Fibroblast of lung (primary cell): ENCODE data around the gene TDRD7. TPM values are rescaled to one million over a fixed set of nuclear protein-coding genes. Genes with fewer than 3 reads are reported as not detected.

Experiments used
- DNase-seq, 2 donors: peaks; one replicate each; pipeline versions ENCODE4 v3.0.0 to v3.0.0-alpha.2; 2010; ENCODE audit warnings: low read depth in 2 of 2
- H2AFZ ChIP-seq: 2 replicates; pipeline ENCODE4 v1.5.1; 2012; ENCODE audit warnings: low read length, control low read depth, inconsistent platforms
- H3K27ac ChIP-seq: 2 replicates; pipeline ENCODE4 v1.5.1; 2011; ENCODE audit warnings: low read length, control low read depth; ENCODE audit not compliant: insufficient read depth
- H3K27me3 ChIP-seq: 2 replicates; pipeline ENCODE4 v1.5.1; 2011; ENCODE audit warnings: mild to moderate bottlenecking, low read length; ENCODE audit not compliant: control insufficient read depth, insufficient read depth
- H3K36me3 ChIP-seq: 2 replicates; pipeline ENCODE4 v1.5.1; 2011; ENCODE audit warnings: low read length; ENCODE audit not compliant: control insufficient read depth, insufficient read depth
- H3K4me1 ChIP-seq: 2 replicates; pipeline ENCODE4 v1.5.1; 2011; ENCODE audit warnings: low read length; ENCODE audit not compliant: control insufficient read depth, insufficient read depth; ENCODE audit errors: extremely low read depth
- H3K4me2 ChIP-seq: 2 replicates; pipeline ENCODE4 v1.5.1; 2011; ENCODE audit warnings: low read length, control low read depth; ENCODE audit not compliant: insufficient read depth; ENCODE audit errors: extremely low read depth
- H3K4me3 ChIP-seq, 4 experiments: fragments of 200-600 bp in 1 of 4; sonication (generic) in 1 of 4; replicated peaks in 1 of 4; 2 replicates each; pipeline ENCODE4 v1.5.1; 2011 to 2016; ENCODE audit warnings: low read length in 4 of 4, low read depth in 3 of 4, mild to moderate bottlenecking in 3 of 4, control low read depth in 2 of 4, inconsistent platforms in 1 of 4, mixed read lengths in 1 of 4; ENCODE audit not compliant: insufficient read depth in 1 of 4; ENCODE audit errors: control extremely low read depth in 1 of 4
- H3K79me2 ChIP-seq: 2 replicates; pipeline ENCODE4 v1.5.1; 2012; ENCODE audit warnings: mild to moderate bottlenecking, low read length, inconsistent platforms; ENCODE audit not compliant: control insufficient read depth, insufficient read depth
- H3K9ac ChIP-seq: 2 replicates; pipeline ENCODE4 v1.5.1; 2011; ENCODE audit warnings: mild to moderate bottlenecking, low read length, control low read depth; ENCODE audit not compliant: insufficient read depth
- H3K9me3 ChIP-seq: 2 replicates; pipeline ENCODE4 v1.5.1; 2012; ENCODE audit warnings: low read depth, low read length; ENCODE audit not compliant: control insufficient read depth, insufficient read depth
- H4K20me1 ChIP-seq: 2 replicates; pipeline ENCODE4 v1.5.1; 2011; ENCODE audit warnings: low read length; ENCODE audit not compliant: control insufficient read depth, insufficient read depth; ENCODE audit errors: extremely low read depth
- EZH2 ChIP-seq: IDR thresholded peaks from 2 replicates; pipeline ENCODE4 v1.5.1; 2012; ENCODE audit warnings: low read length, control low read depth, mild to moderate bottlenecking; ENCODE audit errors: missing control alignments
- polyA minus RNA-seq: library from RNA; depleted of rRNA, polyadenylated mRNA; stranded (reverse); fragments of >200 nt; gene quantifications from 2 replicates; pipeline ENCODE4 v1.2.3, GENCODE V29; 2011; ENCODE audit warnings: low replicate concordance
- polyA plus RNA-seq, 2 donors: library from polyadenylated mRNA; depleted of rRNA in 1 of 2; stranded (reverse) in 1 of 2; unstranded in 1 of 2; fragments of >200 nt; gene quantifications; 2 replicates each; pipeline ENCODE4 v1.2.1, GENCODE V29; 2011 to 2012; ENCODE audit warnings: missing spikeins in 1 of 2
- total RNA-seq: library from RNA; depleted of rRNA; stranded (reverse); fragments of >200 nt; gene quantifications from 2 replicates; pipeline ENCODE4 v1.2.1, GENCODE V29; 2014
- TF ChIP-seq, protein P1 (sequence below), 2 donors: IDR thresholded peaks in 1 of 2; conservative IDR thresholded peaks in 1 of 2; 1 replicate in 1 of 2; 2 replicates in 1 of 2; pipeline ENCODE4 v1.5.1; 2011 to 2012; ENCODE audit warnings: low read length in 2 of 2, control low read depth in 1 of 2, inconsistent platforms in 1 of 2, low read depth in 1 of 2, mild to moderate bottlenecking in 1 of 2

Gene TDRD7, protein sequence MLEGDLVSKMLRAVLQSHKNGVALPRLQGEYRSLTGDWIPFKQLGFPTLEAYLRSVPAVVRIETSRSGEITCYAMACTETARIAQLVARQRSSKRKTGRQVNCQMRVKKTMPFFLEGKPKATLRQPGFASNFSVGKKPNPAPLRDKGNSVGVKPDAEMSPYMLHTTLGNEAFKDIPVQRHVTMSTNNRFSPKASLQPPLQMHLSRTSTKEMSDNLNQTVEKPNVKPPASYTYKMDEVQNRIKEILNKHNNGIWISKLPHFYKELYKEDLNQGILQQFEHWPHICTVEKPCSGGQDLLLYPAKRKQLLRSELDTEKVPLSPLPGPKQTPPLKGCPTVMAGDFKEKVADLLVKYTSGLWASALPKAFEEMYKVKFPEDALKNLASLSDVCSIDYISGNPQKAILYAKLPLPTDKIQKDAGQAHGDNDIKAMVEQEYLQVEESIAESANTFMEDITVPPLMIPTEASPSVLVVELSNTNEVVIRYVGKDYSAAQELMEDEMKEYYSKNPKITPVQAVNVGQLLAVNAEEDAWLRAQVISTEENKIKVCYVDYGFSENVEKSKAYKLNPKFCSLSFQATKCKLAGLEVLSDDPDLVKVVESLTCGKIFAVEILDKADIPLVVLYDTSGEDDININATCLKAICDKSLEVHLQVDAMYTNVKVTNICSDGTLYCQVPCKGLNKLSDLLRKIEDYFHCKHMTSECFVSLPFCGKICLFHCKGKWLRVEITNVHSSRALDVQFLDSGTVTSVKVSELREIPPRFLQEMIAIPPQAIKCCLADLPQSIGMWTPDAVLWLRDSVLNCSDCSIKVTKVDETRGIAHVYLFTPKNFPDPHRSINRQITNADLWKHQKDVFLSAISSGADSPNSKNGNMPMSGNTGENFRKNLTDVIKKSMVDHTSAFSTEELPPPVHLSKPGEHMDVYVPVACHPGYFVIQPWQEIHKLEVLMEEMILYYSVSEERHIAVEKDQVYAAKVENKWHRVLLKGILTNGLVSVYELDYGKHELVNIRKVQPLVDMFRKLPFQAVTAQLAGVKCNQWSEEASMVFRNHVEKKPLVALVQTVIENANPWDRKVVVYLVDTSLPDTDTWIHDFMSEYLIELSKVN
- 9.0 and 14.7 TPM in 2 replicates for total RNA-seq
- 9.8 and 10.5 TPM in 2 replicates for polyA plus RNA-seq
- polyA plus RNA-seq (2012) = 7.5 and 8.6 TPM in 2 replicates
- 2.3 and 3.1 TPM in 2 replicates for polyA minus RNA-seq

DNA sequence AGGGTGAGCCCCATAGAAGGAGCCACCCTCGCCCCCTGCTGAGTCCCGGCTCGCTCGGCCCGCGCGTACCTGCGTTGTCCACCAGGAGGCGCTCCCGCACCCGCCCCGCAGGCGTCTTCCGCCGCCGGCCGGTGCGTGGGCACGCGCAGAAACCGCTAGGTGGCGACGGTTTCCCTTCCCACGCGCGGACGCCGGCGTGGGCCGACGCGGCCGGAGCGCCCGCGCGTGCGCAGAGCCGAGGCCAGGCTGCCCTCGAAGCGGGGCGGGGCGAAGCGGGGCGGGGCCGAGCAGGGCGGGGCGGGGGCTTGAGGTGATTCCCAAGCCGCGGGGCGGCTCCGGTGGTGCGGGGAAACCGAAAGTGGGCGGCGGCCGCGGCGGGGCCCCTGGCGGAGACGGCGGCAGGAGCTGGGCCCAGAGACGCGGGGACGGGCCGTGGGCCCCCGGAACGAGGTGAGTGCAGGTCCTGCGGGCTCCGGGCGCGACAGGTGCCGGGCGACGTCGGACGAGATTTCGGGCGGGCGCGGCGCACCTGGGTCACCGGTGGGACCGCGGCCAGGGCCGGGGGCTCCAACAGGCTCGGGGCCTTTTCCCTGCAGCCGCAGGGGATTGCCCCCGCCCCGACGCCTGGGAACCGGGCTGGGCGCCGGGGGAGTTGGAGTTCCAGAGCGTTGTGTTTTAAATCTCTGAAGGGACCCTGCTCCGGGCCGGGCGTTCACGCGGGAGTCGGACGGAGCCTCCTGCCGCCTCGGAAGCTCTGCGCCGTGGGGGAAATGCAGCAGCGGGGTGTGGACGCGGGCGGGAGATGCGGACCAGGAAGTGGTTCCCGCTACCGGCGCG lies at the start of gene TDRD7:
TSS of gene TDRD7 (plus strand) at position 308 of the 837 bp plus-strand sequence. CDS start 16,370 bp downstream, outside the sequence.
- no peaks in the 10 kb centered on the region for H3K79me2 ChIP-seq
- H3K4me2 ChIP-seq = peak within 1 kb of the TSS; percentile 67
- peak; percentile 54 to 73 for DNase-seq
- H3K4me1 ChIP-seq = no peaks in the 10 kb centered on the region
- H4K20me1 ChIP-seq = no peaks in the 10 kb centered on the region
- peaks cover 12% of the 10 kb centered on the region for H3K27me3 ChIP-seq
- peak within 1 kb of the TSS; percentile 68 for H3K9ac ChIP-seq
- no peaks in the 10 kb centered on the region for H3K9me3 ChIP-seq
- H3K36me3 ChIP-seq = no peaks in the 10 kb centered on the region
- TF ChIP-seq, protein P1, sequence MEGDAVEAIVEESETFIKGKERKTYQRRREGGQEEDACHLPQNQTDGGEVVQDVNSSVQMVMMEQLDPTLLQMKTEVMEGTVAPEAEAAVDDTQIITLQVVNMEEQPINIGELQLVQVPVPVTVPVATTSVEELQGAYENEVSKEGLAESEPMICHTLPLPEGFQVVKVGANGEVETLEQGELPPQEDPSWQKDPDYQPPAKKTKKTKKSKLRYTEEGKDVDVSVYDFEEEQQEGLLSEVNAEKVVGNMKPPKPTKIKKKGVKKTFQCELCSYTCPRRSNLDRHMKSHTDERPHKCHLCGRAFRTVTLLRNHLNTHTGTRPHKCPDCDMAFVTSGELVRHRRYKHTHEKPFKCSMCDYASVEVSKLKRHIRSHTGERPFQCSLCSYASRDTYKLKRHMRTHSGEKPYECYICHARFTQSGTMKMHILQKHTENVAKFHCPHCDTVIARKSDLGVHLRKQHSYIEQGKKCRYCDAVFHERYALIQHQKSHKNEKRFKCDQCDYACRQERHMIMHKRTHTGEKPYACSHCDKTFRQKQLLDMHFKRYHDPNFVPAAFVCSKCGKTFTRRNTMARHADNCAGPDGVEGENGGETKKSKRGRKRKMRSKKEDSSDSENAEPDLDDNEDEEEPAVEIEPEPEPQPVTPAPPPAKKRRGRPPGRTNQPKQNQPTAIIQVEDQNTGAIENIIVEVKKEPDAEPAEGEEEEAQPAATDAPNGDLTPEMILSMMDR (conservative IDR thresholded peaks at IDR 0.05 in 1 of 2, IDR thresholded peaks at IDR 0.05 in 1 of 2; ENCODE audit: low read depth in 1 of 2, low read length in 2 of 2) = peak; percentile 81 to 98
- no peak for TF ChIP-seq EZH2
- peak within 1 kb of the TSS; percentile 69 to 89 (median 82) for H3K4me3 ChIP-seq
- H3K27ac ChIP-seq = peak within 1 kb of the TSS; percentile 54
- H2AFZ ChIP-seq = peak within 1 kb of the TSS; percentile 69

DNA sequence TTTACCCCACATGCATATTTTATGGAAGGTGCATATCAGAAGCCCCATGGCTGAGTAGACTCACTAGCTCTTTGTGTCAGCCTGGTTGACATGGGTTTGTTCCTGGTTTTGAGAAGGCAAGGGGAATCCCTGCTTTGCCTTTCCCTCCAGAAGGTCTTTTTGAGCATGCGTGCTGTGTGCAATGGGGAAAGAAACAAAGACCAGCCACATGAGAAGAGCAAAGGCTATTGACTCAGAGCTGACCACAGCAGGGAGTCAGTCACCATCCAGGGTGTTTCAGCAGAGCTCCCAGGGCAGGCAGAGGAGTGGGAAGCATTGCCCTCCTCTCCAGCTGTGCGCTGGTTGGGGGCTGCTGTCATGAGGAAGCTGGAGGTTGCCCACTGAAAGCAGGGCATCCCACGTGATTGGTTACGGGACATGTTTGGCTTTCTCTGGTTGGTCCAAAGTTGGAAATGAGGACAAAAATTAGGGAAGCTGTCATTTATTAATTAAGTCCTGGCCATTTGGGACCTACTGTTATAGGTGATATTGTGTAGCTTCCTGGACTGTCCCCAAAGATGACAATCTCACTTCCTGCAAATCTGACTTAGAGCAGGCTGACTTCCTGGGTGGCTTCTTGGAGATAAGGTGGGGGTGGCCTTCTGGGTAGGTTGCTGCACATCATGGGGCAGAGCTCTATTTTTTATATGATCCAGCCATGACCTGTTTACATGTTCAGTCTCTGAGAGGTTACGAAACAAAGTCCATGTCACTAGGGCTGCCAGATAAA lies 48.9 kb upstream of the TDRD7 start:
- Histone ChIP-seq H3K27ac (no peak overlapping the region), H3K4me2 (no peak overlapping the region), H3K4me3 (no peak overlapping the region), H3K4me1 (no peaks in the 10 kb centered on the region), H3K79me2 (no peaks in the 10 kb centered on the region), H3K9ac (no peak overlapping the region), H3K27me3 (no peaks in the 10 kb centered on the region), H4K20me1 (no peaks in the 10 kb centered on the region), H2AFZ (no peak overlapping the region), H3K36me3 (no peaks in the 10 kb centered on the region), H3K9me3 (no peaks in the 10 kb centered on the region)
- no peak for DNase-seq
- TF ChIP-seq, protein P1 (conservative IDR thresholded peaks at IDR 0.05 in 1 of 2, IDR thresholded peaks at IDR 0.05 in 1 of 2; ENCODE audit: low read depth in 1 of 2, low read length in 2 of 2) = no peak
- TF ChIP-seq EZH2 = no peak
